ENCODE data around the gene GEMIN5. TPM values are rescaled to one million over a fixed set of nuclear protein-coding genes. Genes with fewer than 3 reads are reported as not detected.

GEMIN5 gene
- total RNA-seq, 2 donors from 2014 or later = 6.3 to 6.8 TPM

- no peaks in the 10 kb centered on the region for H3K36me3 Mint-ChIP-seq (ENCODE audit: low read depth)
- ATAC-seq = no peak
- no peaks in the 10 kb centered on the region for H3K27me3 Mint-ChIP-seq
- no peak overlapping the region for H3K4me3 Mint-ChIP-seq
- no peak overlapping the region for H3K27ac Mint-ChIP-seq
- no peaks in the 10 kb centered on the region for H3K9me3 ChIP-seq (ENCODE audit: control insufficient read depth, low read length, poor library complexity, severe bottlenecking)
- DNase-seq = no peak
- peaks cover 2% of the 10 kb centered on the region for H3K4me1 Mint-ChIP-seq
Measured at GRCh38 chr5:154842689-154843530, 95.1 kb downstream of the GEMIN5 start.

- no peak for DNase-seq
- Mint-ChIP-seq H3K4me3 (no peak overlapping the region), H3K36me3 (ENCODE audit: low read depth) (no peaks in the 10 kb centered on the region), H3K27me3 (no peaks in the 10 kb centered on the region), H3K4me1 (peaks cover 2% of the 10 kb centered on the region), H3K27ac (no peak overlapping the region)
- H3K9me3 ChIP-seq (ENCODE audit: control insufficient read depth, low read length, poor library complexity, severe bottlenecking) = no peaks in the 10 kb centered on the region
- no peak for ATAC-seq
Measured at GRCh38 chr5:154841273-154841661, 96.7 kb downstream of the GEMIN5 start.

- H3K27me3 Mint-ChIP-seq = no peaks in the 10 kb centered on the region
- H3K36me3 Mint-ChIP-seq (ENCODE audit: low read depth) = no peaks in the 10 kb centered on the region
- H3K4me1 Mint-ChIP-seq = peaks cover 2% of the 10 kb centered on the region
- H3K27ac Mint-ChIP-seq = no peak overlapping the region
- DNase-seq (no peak), ATAC-seq (no peak)
- no peak overlapping the region for H3K4me3 Mint-ChIP-seq
- H3K9me3 ChIP-seq (ENCODE audit: control insufficient read depth, low read length, poor library complexity, severe bottlenecking) = no peaks in the 10 kb centered on the region
Measured at GRCh38 chr5:154840435-154841272, 97.4 kb downstream of the GEMIN5 start.

Other genes starting within 250 kb of the GEMIN5 start
- 100 to 1,000 TPM; 121 to 125 TPM for gene LARP1, start 182.8 kb downstream of the GEMIN5 start, total RNA-seq
- 10 to 100 TPM in 1 of 2 donors, 1 to 10 TPM in 1; 1.1 to 36.8 TPM for gene FAXDC2, start 87.6 kb downstream of the GEMIN5 start, total RNA-seq
- 100 to 1,000 TPM; 109 to 111 TPM for gene CNOT8, start 79.6 kb downstream of the GEMIN5 start, total RNA-seq
- gene MRPL22, start 2.9 kb upstream of the GEMIN5 start, total RNA-seq = 10 to 100 TPM; 24.3 to 24.5 TPM
- gene KIF4B, start 75.5 kb upstream of the GEMIN5 start, total RNA-seq = not detected